ENCODE measurements around the gene AGBL1.

DNA sequence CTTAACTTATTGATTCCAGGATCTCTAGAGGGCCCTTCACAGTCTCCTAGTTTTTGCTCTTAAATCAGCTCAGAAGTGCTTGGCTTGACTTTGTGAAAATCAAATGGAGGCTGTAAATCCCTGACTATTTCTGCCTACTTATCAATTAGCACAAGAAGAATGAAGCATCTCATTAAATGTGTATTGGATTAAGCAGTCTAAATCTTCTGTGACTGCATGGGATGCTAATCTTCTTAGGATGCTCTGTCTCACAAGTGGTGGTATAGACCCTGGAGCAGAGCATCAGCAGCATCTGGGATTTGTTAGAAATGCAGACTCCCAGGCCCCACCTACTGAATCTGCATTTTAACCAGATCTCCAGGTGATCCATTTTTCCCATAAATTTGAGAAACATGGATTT is 488.7 kb downstream of the AGBL1 start:
- no peak for TF ChIP-seq POLR2A (IDR thresholded peaks at IDR 0.05)
- TF ChIP-seq CTCF (IDR thresholded peaks at IDR 0.05), result no peak

Data from right lobe of liver (tissue), 4 donors.